Measurements from ENCODE around the gene C2CD2. TPM values are rescaled to one million over a fixed set of nuclear protein-coding genes. Genes with fewer than 3 reads are reported as not detected.

The C2CD2 gene
- total and polyA plus RNA-seq, 2 donors (not counting 1 experiment from before 2014, with no cell fraction given) = 20.3 to 22.3 TPM

GRCh38 chr21:41837756-41838297 is 116.0 kb downstream of the C2CD2 start:
- no peak overlapping the region for H3K27ac ChIP-seq (ENCODE audit: insufficient read depth, low read length)
- peaks cover 6% of the 10 kb centered on the region for H3K36me3 ChIP-seq (ENCODE audit: control insufficient read depth, insufficient read depth, low read length)
- H3K4me2 ChIP-seq (ENCODE audit: extremely low read depth, insufficient read depth, low read length) = no peak overlapping the region
- no peak for TF ChIP-seq CTCF (conservative IDR thresholded peaks at IDR 0.05 in 1 of 2, IDR thresholded peaks at IDR 0.05 in 1 of 2; ENCODE audit: low read depth in 1 of 2, low read length in 2 of 2)
- TF ChIP-seq EZH2 (IDR thresholded peaks at IDR 0.05; ENCODE audit: low read length, missing control alignments) = no peak
- DNase-seq (ENCODE audit: low read depth in 2 of 2) = no peak
- no peaks in the 10 kb centered on the region for H4K20me1 ChIP-seq (ENCODE audit: control insufficient read depth, extremely low read depth, insufficient read depth, low read length)
- no peak overlapping the region for H3K9ac ChIP-seq (ENCODE audit: insufficient read depth, low read length)
- H2AFZ ChIP-seq (ENCODE audit: low read length) = no peak overlapping the region
- H3K79me2 ChIP-seq (ENCODE audit: control insufficient read depth, insufficient read depth, low read length) = no peaks in the 10 kb centered on the region
- no peaks in the 10 kb centered on the region for H3K9me3 ChIP-seq (ENCODE audit: control insufficient read depth, insufficient read depth, low read depth, low read length)
- H3K4me3 ChIP-seq (replicated peaks in 1 of 4; ENCODE audit: control extremely low read depth in 1 of 4, insufficient read depth in 1 of 4, low read depth in 3 of 4, low read length in 4 of 4) = no peak overlapping the region
- H3K27me3 ChIP-seq (ENCODE audit: control insufficient read depth, insufficient read depth, low read length) = no peaks in the 10 kb centered on the region
- H3K4me1 ChIP-seq (ENCODE audit: control insufficient read depth, extremely low read depth, insufficient read depth, low read length) = no peaks in the 10 kb centered on the region

- Histone ChIP-seq H3K4me2 (ENCODE audit: extremely low read depth, insufficient read depth, low read length) (no peak overlapping the region), H4K20me1 (ENCODE audit: control insufficient read depth, extremely low read depth, insufficient read depth, low read length) (no peaks in the 10 kb centered on the region), H3K79me2 (ENCODE audit: control insufficient read depth, insufficient read depth, low read length) (no peaks in the 10 kb centered on the region), H3K9ac (ENCODE audit: insufficient read depth, low read length) (no peak overlapping the region), H3K9me3 (ENCODE audit: control insufficient read depth, insufficient read depth, low read depth, low read length) (no peaks in the 10 kb centered on the region), H3K36me3 (ENCODE audit: control insufficient read depth, insufficient read depth, low read length) (peaks cover 6% of the 10 kb centered on the region), H3K27ac (ENCODE audit: insufficient read depth, low read length) (no peak overlapping the region), H3K4me1 (ENCODE audit: control insufficient read depth, extremely low read depth, insufficient read depth, low read length) (no peaks in the 10 kb centered on the region), H3K27me3 (ENCODE audit: control insufficient read depth, insufficient read depth, low read length) (no peaks in the 10 kb centered on the region), H2AFZ (ENCODE audit: low read length) (no peak overlapping the region), H3K4me3 (replicated peaks in 1 of 4; ENCODE audit: control extremely low read depth in 1 of 4, insufficient read depth in 1 of 4, low read depth in 3 of 4, low read length in 4 of 4) (no peak overlapping the region)
- TF ChIP-seq EZH2 (IDR thresholded peaks at IDR 0.05; ENCODE audit: low read length, missing control alignments) (no peak), CTCF (conservative IDR thresholded peaks at IDR 0.05 in 1 of 2, IDR thresholded peaks at IDR 0.05 in 1 of 2; ENCODE audit: low read depth in 1 of 2, low read length in 2 of 2) (no peak)
- DNase-seq (ENCODE audit: low read depth in 2 of 2) = no peak
Observed at GRCh38 chr21:41836166-41837015, 117.4 kb downstream of the C2CD2 start.

GRCh38 chr21:41835711-41836154 is 118.1 kb downstream of the C2CD2 start:
- Histone ChIP-seq H2AFZ (ENCODE audit: low read length) (no peak overlapping the region), H3K4me3 (replicated peaks in 1 of 4; ENCODE audit: control extremely low read depth in 1 of 4, insufficient read depth in 1 of 4, low read depth in 3 of 4, low read length in 4 of 4) (no peak overlapping the region), H3K4me2 (ENCODE audit: extremely low read depth, insufficient read depth, low read length) (no peak overlapping the region)

More at GRCh38 chr21:41835711-41836154, 118.1 kb downstream of the C2CD2 start:
- DNase-seq (ENCODE audit: low read depth in 2 of 2) = peak in 1 of 2 donors; percentile 15
- no peaks in the 10 kb centered on the region for H3K79me2 ChIP-seq (ENCODE audit: control insufficient read depth, insufficient read depth, low read length)
- H3K36me3 ChIP-seq (ENCODE audit: control insufficient read depth, insufficient read depth, low read length) = peaks cover 6% of the 10 kb centered on the region
- H3K27ac ChIP-seq (ENCODE audit: insufficient read depth, low read length) = no peak overlapping the region
- no peaks in the 10 kb centered on the region for H3K9me3 ChIP-seq (ENCODE audit: control insufficient read depth, insufficient read depth, low read depth, low read length)
- TF ChIP-seq CTCF (conservative IDR thresholded peaks at IDR 0.05 in 1 of 2, IDR thresholded peaks at IDR 0.05 in 1 of 2; ENCODE audit: low read depth in 1 of 2, low read length in 2 of 2) (no peak), EZH2 (IDR thresholded peaks at IDR 0.05; ENCODE audit: low read length, missing control alignments) (no peak)
- no peaks in the 10 kb centered on the region for H3K4me1 ChIP-seq (ENCODE audit: control insufficient read depth, extremely low read depth, insufficient read depth, low read length)
- H3K27me3 ChIP-seq (ENCODE audit: control insufficient read depth, insufficient read depth, low read length) = no peaks in the 10 kb centered on the region
- H3K9ac ChIP-seq (ENCODE audit: insufficient read depth, low read length) = no peak overlapping the region
- H4K20me1 ChIP-seq (ENCODE audit: control insufficient read depth, extremely low read depth, insufficient read depth, low read length) = no peaks in the 10 kb centered on the region
